Esophagus muscularis mucosa (tissue), 4 donors: Measurements from ENCODE around the gene ITPRIP. TPM values are rescaled to one million over a fixed set of nuclear protein-coding genes. Genes with fewer than 3 reads are reported as not detected.

ENCODE experiments used
- DNase-seq: peaks from one replicate; pipeline ENCODE4 v3.0.0-alpha.2; 2017; ENCODE audit errors: extremely low spot score
- H3K27ac ChIP-seq, 4 donors: fragments of 200-600 bp; sonication (generic); replicated peaks in 1 of 4; 1 replicate in 3 of 4; 2 replicates in 1 of 4; pipeline ENCODE4 v1.5.1; 2016 to 2019; ENCODE audit warnings: mild to moderate bottlenecking in 1 of 4
- H3K27me3 ChIP-seq, 4 donors: fragments of 200-600 bp; sonication (generic); one replicate each; pipeline versions ENCODE4 v1.5.1 to v1.6.0; 2016 to 2019
- H3K36me3 ChIP-seq, 4 donors: fragments of 200-600 bp; sonication (generic); one replicate each; pipeline ENCODE4 v1.5.1; 2016 to 2019
- H3K4me1 ChIP-seq, 4 donors: fragments of 200-600 bp; sonication (generic); one replicate each; pipeline ENCODE4 v1.5.1; 2016 to 2019
- H3K4me3 ChIP-seq, 4 donors: fragments of 200-600 bp; sonication (generic); 1 replicate in 2 of 4; 2 replicates in 2 of 4; pipeline ENCODE4 v1.5.1; 2016 to 2019; ENCODE audit warnings: mild to moderate bottlenecking in 4 of 4, moderate library complexity in 1 of 4
- H3K9me3 ChIP-seq, 4 donors: fragments of 200-600 bp; sonication (generic); 1 replicate in 3 of 4; 2 replicates in 1 of 4; pipeline ENCODE4 v1.5.1; 2016 to 2019
- CTCF ChIP-seq, 3 experiments: fragments of 200-600 bp in 2 of 3; fragments of 450-650 bp in 1 of 3; sonication (generic) in 2 of 3; IDR thresholded peaks; one replicate each; pipeline ENCODE4 v1.5.1; 2017 to 2019; ENCODE audit warnings: antibody characterized with exemption in 3 of 3, mild to moderate bottlenecking in 2 of 3, moderate library complexity in 1 of 3
- EP300 ChIP-seq: sonication (generic); formaldehyde crosslinking; IDR thresholded peaks from one replicate; pipeline ENCODE4 v1.6.1; 2017; ENCODE audit warnings: antibody characterized with exemption
- POLR2A ChIP-seq: fragments of 450-650 bp; IDR thresholded peaks from one replicate; pipeline ENCODE4 v1.6.1; 2017; ENCODE audit warnings: antibody characterized with exemption, moderate library complexity, mild to moderate bottlenecking, low read depth
- POLR2AphosphoS5 ChIP-seq, 2 donors: sonication (generic); formaldehyde crosslinking; IDR thresholded peaks; one replicate each; pipeline ENCODE4 v1.6.1; 2017; ENCODE audit warnings: antibody characterized with exemption in 2 of 2
- WGBS: methylation state at CpG from one replicate; pipeline ENCODE4 v1.1.5; 2018; 5-methylcytosine and 5-hydroxymethylcytosine counted together
- intact Hi-C: fragments of 100-400 bp; cut with DNase I; formaldehyde crosslinking; loops from one replicate; pipeline ENCODE4 v1.15.1; 2023
- small RNA-seq, 3 donors: library from RNA; depleted of rRNA; stranded (forward); fragments of <200 nt; gene quantifications; one replicate each; pipeline ENCODE3, GENCODE V24; 2016
- total RNA-seq, 4 donors: library from RNA; depleted of rRNA; stranded (reverse); fragments of >200 nt; gene quantifications; one replicate each; pipeline versions ENCODE4 v1.1.0 to v1.2.1, GENCODE V29; 2016

ITPRIP gene
- total RNA-seq, 4 donors from 2014 or later: 18.7 to 56.0 (median 39.9) TPM

- Histone ChIP-seq H3K36me3 (peaks cover 35 to 78% (median 67%) of the 10 kb centered on the region in 4 donors), H3K27ac (peak overlapping the region; percentile 53 to 82 (median 73)), H3K4me3 (no peak overlapping the region), H3K4me1 (peaks cover 60 to 79% (median 66%) of the 10 kb centered on the region in 4 donors), H3K27me3 (no peaks in the 10 kb centered on the region), H3K9me3 (no peaks in the 10 kb centered on the region)
- intact Hi-C loops: no loop called here
- WGBS: 72% methylated on average over 6 of the region's 6 CpGs
- DNase-seq: no peak
- TF ChIP-seq EP300 (no peak), CTCF (IDR thresholded peaks at IDR 0.05) (no peak), POLR2AphosphoS5 (IDR thresholded peaks at IDR 0.05) (peak; percentile 15 to 24), POLR2A (no peak)
Observed at GRCh38 chr10:104259999-104260774, 78.1 kb downstream of the ITPRIP start.

Small RNA genes lying within 50 kb of the gene (small RNA-seq; reads per million reads assigned to genes)
- 0.08 to 0.56 (median 0.34) reads per million in 3 donors for gene MIR4482

Other genes with a start within 250 kb of the ITPRIP start
- 1 to 10 TPM; 4.9 to 9.1 (median 7.8) TPM for gene SFR1, start 216.3 kb downstream of the ITPRIP start, total RNA-seq
- under 1 TPM in 2 of 4 donors, not detected in 2; 0.17 to 0.33 TPM for gene CFAP43, start 106.1 kb downstream of the ITPRIP start, total RNA-seq
- 100 to 1,000 TPM; 123 to 172 (median 152) TPM for gene GSTO1, start 83.6 kb downstream of the ITPRIP start, total RNA-seq
- gene GSTO2, start 69.3 kb downstream of the ITPRIP start, total RNA-seq: under 1 TPM; 0.42 to 0.99 (median 0.63) TPM
- 1 to 10 TPM in 2 of 4 donors, under 1 TPM in 2; 0.71 to 1.6 (median 1.0) TPM for gene CFAP58, start 15.4 kb upstream of the ITPRIP start, total RNA-seq